Immature natural killer cell (primary cell): Measurements from ENCODE around the gene LYPLA2. TPM values are rescaled to one million over a fixed set of nuclear protein-coding genes. Genes with fewer than 3 reads are reported as not detected.
"Not testable (repeated sequence)": the region's sequence is repeated elsewhere in the genome, so short reads cannot be mapped to it uniquely, and the experiment has no call there.

ENCODE experiments used
- DNase-seq, 3 donors: peaks; one replicate each; pipeline ENCODE4 v3.0.0; 2022; ENCODE audit warnings: mixed read lengths in 1 of 3
- H3K27ac Mint-ChIP-seq, 6 donors: one replicate each; pipeline ENCODE4 v1.8.0; 2020; ENCODE audit warnings: mixed read lengths in 6 of 6, mild to moderate bottlenecking in 5 of 6, inconsistent platforms in 4 of 6, moderate library complexity in 3 of 6
- H3K27me3 Mint-ChIP-seq, 3 donors: one replicate each; pipeline ENCODE4 v1.8.0; 2020 to 2021; ENCODE audit warnings: low read depth in 3 of 3, mild to moderate bottlenecking in 3 of 3, mixed read lengths in 3 of 3, moderate library complexity in 3 of 3, inconsistent platforms in 1 of 3
- H3K36me3 Mint-ChIP-seq, 3 donors: one replicate each; pipeline ENCODE4 v1.8.0; 2020; ENCODE audit warnings: mixed read lengths in 3 of 3, inconsistent platforms in 2 of 3, mild to moderate bottlenecking in 2 of 3
- H3K4me1 Mint-ChIP-seq, 2 donors: one replicate each; pipeline ENCODE4 v1.8.0; 2020; ENCODE audit warnings: inconsistent platforms in 2 of 2, mild to moderate bottlenecking in 2 of 2, mixed read lengths in 2 of 2, moderate library complexity in 1 of 2
- H3K4me3 Mint-ChIP-seq, 5 donors: one replicate each; pipeline ENCODE4 v1.8.0; 2020; ENCODE audit warnings: mild to moderate bottlenecking in 5 of 5, mixed read lengths in 5 of 5, inconsistent platforms in 3 of 5, moderate library complexity in 3 of 5
- H3K9me3 Mint-ChIP-seq, 6 donors: one replicate each; pipeline ENCODE4 v1.8.0; 2020; ENCODE audit warnings: mild to moderate bottlenecking in 6 of 6, mixed read lengths in 6 of 6, inconsistent platforms in 4 of 6, moderate library complexity in 3 of 6
- polyA plus RNA-seq, 3 donors: library from polyadenylated mRNA; unstranded; fragments of 300-500 nt; fragmentation: Illumina TruSeq; gene quantifications; one replicate each; pipeline ENCODE4 v1.2.3, GENCODE V29; 2021

The LYPLA2 gene
- polyA plus RNA-seq, 3 donors from 2014 or later, result 91.9 to 142 (median 117) TPM

- Mint-ChIP-seq H3K27ac (peak overlapping the region; percentile 90 to 96 (median 93)), H3K9me3 (no peaks in the 10 kb centered on the region), H3K4me3 (peak overlapping the region; percentile 88 to 96 (median 92)), H3K27me3 (peaks cover 2 to 7% (median 5%) of the 10 kb centered on the region in 3 donors), H3K4me1 (peaks cover 21 to 23% of the 10 kb centered on the region in 2 donors), H3K36me3 (no peaks in the 10 kb centered on the region)
- DNase-seq, result peak; percentile 50 to 54 (median 51)
Measured at GRCh38 chr1:23799570-23800399, 8.8 kb downstream of the LYPLA2 start.

- Mint-ChIP-seq H3K4me1 (peaks cover 21 to 23% of the 10 kb centered on the region in 2 donors), H3K36me3 (peaks cover 0 to 6% (median 0%) of the 10 kb centered on the region in 3 donors), H3K4me3 (peak within 1 kb of the TSS; percentile 88 to 96 (median 92)), H3K9me3 (no peaks in the 10 kb centered on the region), H3K27me3 (peaks cover 2 to 5% (median 5%) of the 10 kb centered on the region in 3 donors), H3K27ac (peak within 1 kb of the TSS; percentile 90 to 96 (median 93))
- peak; percentile 94 to 95 (median 94) for DNase-seq
Measured at GRCh38 chr1:23800400-23801337, 9.7 kb downstream of the LYPLA2 start, which contains the start of gene GALE. TSS of gene GALE (minus strand) at chr1:23800754. CDS start at chr1:23799007, 1,747 bp downstream.

- Mint-ChIP-seq H3K27ac (peak overlapping the region; percentile 79 to 90 (median 82)), H3K4me1 (peaks cover 21 to 23% of the 10 kb centered on the region in 2 donors), H3K27me3 (peaks cover 2 to 5% (median 5%) of the 10 kb centered on the region in 3 donors), H3K4me3 (peak overlapping the region; percentile 71 to 94 (median 92)), H3K36me3 (peaks cover 0 to 7% (median 0%) of the 10 kb centered on the region in 3 donors), H3K9me3 (no peaks in the 10 kb centered on the region)
- DNase-seq, result no peak
Measured at GRCh38 chr1:23801338-23801748, 10.4 kb downstream of the LYPLA2 start.

- peak overlapping the region in 4 of 5 donors; percentile 27 to 53 (median 40) for H3K4me3 Mint-ChIP-seq
- no peaks in the 10 kb centered on the region for H3K9me3 Mint-ChIP-seq
- H3K36me3 Mint-ChIP-seq, result peaks cover 0 to 7% (median 0%) of the 10 kb centered on the region in 3 donors
Measured at GRCh38 chr1:23801876-23802275, 10.9 kb downstream of the LYPLA2 start.

GRCh38 chr1:23802809-23803342, 11.9 kb downstream of the LYPLA2 start:
- not testable (repeated sequence) for H3K9me3 Mint-ChIP-seq, DNase-seq, H3K27me3 Mint-ChIP-seq
- Mint-ChIP-seq H3K36me3 (peaks cover 0 to 15% (median 0%) of the 10 kb centered on the region in 3 donors), H3K4me3 (peak overlapping the region in 2 of 5 donors; percentile 18 to 38), H3K4me1 (peaks cover 21 to 23% of the 10 kb centered on the region in 2 donors), H3K27ac (peak overlapping the region in 5 of 6 donors; percentile 67 to 79 (median 74))

More at GRCh38 chr1:23801876-23802275, 10.9 kb downstream of the LYPLA2 start:
- Mint-ChIP-seq H3K27ac (peak overlapping the region in 5 of 6 donors; percentile 34 to 79 (median 69)), H3K27me3 (peaks cover 2 to 9% (median 5%) of the 10 kb centered on the region in 3 donors), H3K4me1 (peaks cover 21 to 23% of the 10 kb centered on the region in 2 donors)
- DNase-seq, result no peak

GRCh38 chr1:23803674-23804073, 12.7 kb downstream of the LYPLA2 start:
- no peak for DNase-seq
- Mint-ChIP-seq H3K9me3 (no peaks in the 10 kb centered on the region), H3K27ac (peak overlapping the region in 2 of 6 donors; percentile 28 to 39), H3K27me3 (peaks cover 2 to 8% (median 5%) of the 10 kb centered on the region in 3 donors), H3K36me3 (peaks cover 0 to 15% (median 0%) of the 10 kb centered on the region in 3 donors), H3K4me3 (no peak overlapping the region), H3K4me1 (peaks cover 18 to 21% of the 10 kb centered on the region in 2 donors)

- no peak for DNase-seq
- peaks cover 13 to 15% of the 10 kb centered on the region in 2 donors for H3K4me1 Mint-ChIP-seq
- peaks cover 2 to 10% (median 5%) of the 10 kb centered on the region in 3 donors for H3K27me3 Mint-ChIP-seq
- no peak overlapping the region for H3K4me3 Mint-ChIP-seq
- peaks cover 0 to 15% (median 0%) of the 10 kb centered on the region in 3 donors for H3K36me3 Mint-ChIP-seq
- peak overlapping the region in 3 of 6 donors; percentile 17 to 33 (median 28) for H3K27ac Mint-ChIP-seq
- no peaks in the 10 kb centered on the region for H3K9me3 Mint-ChIP-seq
Measured at GRCh38 chr1:23804183-23804835, 13.4 kb downstream of the LYPLA2 start.

GRCh38 chr1:23805025-23805424, 14.1 kb downstream of the LYPLA2 start:
- H3K36me3 Mint-ChIP-seq, result peaks cover 0 to 15% (median 0%) of the 10 kb centered on the region in 3 donors
- peaks cover 2 to 10% (median 3%) of the 10 kb centered on the region in 3 donors for H3K27me3 Mint-ChIP-seq
- H3K4me3 Mint-ChIP-seq, result no peak overlapping the region
- DNase-seq, result no peak
- H3K4me1 Mint-ChIP-seq, result peaks cover 11 to 12% of the 10 kb centered on the region in 2 donors
- no peaks in the 10 kb centered on the region for H3K9me3 Mint-ChIP-seq
- peak overlapping the region in 3 of 6 donors; percentile 37 to 61 (median 44) for H3K27ac Mint-ChIP-seq

GRCh38 chr1:23806280-23806679, 15.3 kb downstream of the LYPLA2 start:
- DNase-seq, result no peak
- Mint-ChIP-seq H3K36me3 (peaks cover 2 to 17% (median 5%) of the 10 kb centered on the region in 3 donors), H3K27ac (no peak overlapping the region), H3K4me1 (peaks cover 6 to 10% of the 10 kb centered on the region in 2 donors), H3K9me3 (no peaks in the 10 kb centered on the region), H3K4me3 (no peak overlapping the region), H3K27me3 (peaks cover 0 to 6% (median 2%) of the 10 kb centered on the region in 3 donors)

GRCh38 chr1:23807453-23807852, 16.5 kb downstream of the LYPLA2 start:
- no peaks in the 10 kb centered on the region for H3K9me3 Mint-ChIP-seq
- H3K4me3 Mint-ChIP-seq, result no peak overlapping the region
- DNase-seq, result no peak
- no peak overlapping the region for H3K27ac Mint-ChIP-seq
- H3K27me3 Mint-ChIP-seq, result peaks cover 0 to 6% (median 0%) of the 10 kb centered on the region in 3 donors
- peaks cover 9 to 22% (median 10%) of the 10 kb centered on the region in 3 donors for H3K36me3 Mint-ChIP-seq
- H3K4me1 Mint-ChIP-seq, result peaks cover 5 to 9% of the 10 kb centered on the region in 2 donors

- Mint-ChIP-seq H3K9me3 (no peaks in the 10 kb centered on the region), H3K27ac (peak overlapping the region in 4 of 6 donors; percentile 31 to 65 (median 56)), H3K4me3 (no peak overlapping the region), H3K36me3 (peaks cover 14 to 22% (median 16%) of the 10 kb centered on the region in 3 donors), H3K4me1 (peaks cover 5 to 9% of the 10 kb centered on the region in 2 donors), H3K27me3 (peaks cover 0 to 6% (median 0%) of the 10 kb centered on the region in 3 donors)
- DNase-seq, result peak; percentile 72 to 79 (median 76)
Measured at GRCh38 chr1:23809751-23810171, 18.8 kb downstream of the LYPLA2 start.

GRCh38 chr1:23810818-23811540, 20.0 kb downstream of the LYPLA2 start:
- Mint-ChIP-seq H3K4me1 (peaks cover 5 to 9% of the 10 kb centered on the region in 2 donors), H3K4me3 (no peak overlapping the region), H3K27ac (peak overlapping the region in 3 of 6 donors; percentile 23 to 65 (median 57)), H3K36me3 (peaks cover 14 to 18% (median 15%) of the 10 kb centered on the region in 3 donors), H3K9me3 (no peaks in the 10 kb centered on the region), H3K27me3 (peaks cover 0 to 6% (median 0%) of the 10 kb centered on the region in 3 donors)
- peak; percentile 28 to 44 (median 28) for DNase-seq
